ENCODE measurements around the gene ELF4.

DNA sequence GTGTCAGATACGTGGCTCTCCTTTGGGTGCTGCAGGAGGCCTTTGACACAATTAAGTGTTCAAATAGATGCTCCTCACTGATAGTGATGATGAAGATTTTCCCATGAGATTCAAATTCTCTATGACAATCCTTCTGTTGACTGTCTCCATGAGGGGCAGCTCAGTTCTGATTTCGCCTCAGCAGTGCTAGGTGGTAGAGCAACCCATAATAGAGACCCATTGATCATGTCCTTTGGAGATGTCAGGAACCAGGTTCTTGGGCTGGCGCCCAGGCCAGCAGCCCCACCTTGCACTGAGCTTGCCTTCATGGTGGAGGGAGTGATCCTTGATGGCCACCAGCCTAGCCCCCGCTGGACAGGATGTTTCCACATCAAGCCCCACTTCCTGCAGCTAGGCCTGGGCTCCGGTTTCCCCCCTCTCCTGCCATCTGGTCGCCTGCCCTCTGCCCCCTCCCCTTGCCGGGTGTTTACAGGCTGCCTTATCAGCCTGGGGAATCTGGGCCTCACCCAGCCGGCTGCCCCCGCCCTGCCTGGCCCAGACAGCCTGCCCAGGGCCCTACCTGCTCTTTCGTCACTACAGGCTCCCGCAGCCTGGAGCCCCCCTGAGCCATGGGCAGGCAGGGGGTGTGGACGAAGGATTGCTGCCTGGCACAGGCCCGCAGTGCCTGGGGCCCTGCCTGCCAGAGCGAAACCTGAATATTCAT, 12.6 kb downstream of the ELF4 start:
- TF ChIP-seq IKZF3 (tag by site-specific recombination; IDR thresholded peaks at IDR 0.05) (no peak), ZNF561 (tag by site-specific recombination; IDR thresholded peaks at IDR 0.05; ENCODE audit: borderline replicate concordance) (no peak), ZNF792 (tag by site-specific recombination; IDR thresholded peaks at IDR 0.05) (no peak), ZNF843 (tag by site-specific recombination; IDR thresholded peaks at IDR 0.05) (no peak), ZNF138 (tag by site-specific recombination; IDR thresholded peaks at IDR 0.05; ENCODE audit: borderline replicate concordance) (no peak), GLI4 (tag by site-specific recombination; IDR thresholded peaks at IDR 0.05) (no peak), KLF9 (tag by site-specific recombination; IDR thresholded peaks at IDR 0.05; ENCODE audit: low read depth) (no peak)
- TF ChIP-seq, protein P1, sequence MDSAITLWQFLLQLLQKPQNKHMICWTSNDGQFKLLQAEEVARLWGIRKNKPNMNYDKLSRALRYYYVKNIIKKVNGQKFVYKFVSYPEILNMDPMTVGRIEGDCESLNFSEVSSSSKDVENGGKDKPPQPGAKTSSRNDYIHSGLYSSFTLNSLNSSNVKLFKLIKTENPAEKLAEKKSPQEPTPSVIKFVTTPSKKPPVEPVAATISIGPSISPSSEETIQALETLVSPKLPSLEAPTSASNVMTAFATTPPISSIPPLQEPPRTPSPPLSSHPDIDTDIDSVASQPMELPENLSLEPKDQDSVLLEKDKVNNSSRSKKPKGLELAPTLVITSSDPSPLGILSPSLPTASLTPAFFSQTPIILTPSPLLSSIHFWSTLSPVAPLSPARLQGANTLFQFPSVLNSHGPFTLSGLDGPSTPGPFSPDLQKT (IDR thresholded peaks at IDR 0.05; ENCODE audit: borderline replicate concordance, low read depth, low read length) = no peak
- TF ChIP-seq, protein P2, sequence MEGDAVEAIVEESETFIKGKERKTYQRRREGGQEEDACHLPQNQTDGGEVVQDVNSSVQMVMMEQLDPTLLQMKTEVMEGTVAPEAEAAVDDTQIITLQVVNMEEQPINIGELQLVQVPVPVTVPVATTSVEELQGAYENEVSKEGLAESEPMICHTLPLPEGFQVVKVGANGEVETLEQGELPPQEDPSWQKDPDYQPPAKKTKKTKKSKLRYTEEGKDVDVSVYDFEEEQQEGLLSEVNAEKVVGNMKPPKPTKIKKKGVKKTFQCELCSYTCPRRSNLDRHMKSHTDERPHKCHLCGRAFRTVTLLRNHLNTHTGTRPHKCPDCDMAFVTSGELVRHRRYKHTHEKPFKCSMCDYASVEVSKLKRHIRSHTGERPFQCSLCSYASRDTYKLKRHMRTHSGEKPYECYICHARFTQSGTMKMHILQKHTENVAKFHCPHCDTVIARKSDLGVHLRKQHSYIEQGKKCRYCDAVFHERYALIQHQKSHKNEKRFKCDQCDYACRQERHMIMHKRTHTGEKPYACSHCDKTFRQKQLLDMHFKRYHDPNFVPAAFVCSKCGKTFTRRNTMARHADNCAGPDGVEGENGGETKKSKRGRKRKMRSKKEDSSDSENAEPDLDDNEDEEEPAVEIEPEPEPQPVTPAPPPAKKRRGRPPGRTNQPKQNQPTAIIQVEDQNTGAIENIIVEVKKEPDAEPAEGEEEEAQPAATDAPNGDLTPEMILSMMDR (tag by site-specific recombination; IDR thresholded peaks at IDR 0.05) = no peak
- TF ChIP-seq, protein P3, sequence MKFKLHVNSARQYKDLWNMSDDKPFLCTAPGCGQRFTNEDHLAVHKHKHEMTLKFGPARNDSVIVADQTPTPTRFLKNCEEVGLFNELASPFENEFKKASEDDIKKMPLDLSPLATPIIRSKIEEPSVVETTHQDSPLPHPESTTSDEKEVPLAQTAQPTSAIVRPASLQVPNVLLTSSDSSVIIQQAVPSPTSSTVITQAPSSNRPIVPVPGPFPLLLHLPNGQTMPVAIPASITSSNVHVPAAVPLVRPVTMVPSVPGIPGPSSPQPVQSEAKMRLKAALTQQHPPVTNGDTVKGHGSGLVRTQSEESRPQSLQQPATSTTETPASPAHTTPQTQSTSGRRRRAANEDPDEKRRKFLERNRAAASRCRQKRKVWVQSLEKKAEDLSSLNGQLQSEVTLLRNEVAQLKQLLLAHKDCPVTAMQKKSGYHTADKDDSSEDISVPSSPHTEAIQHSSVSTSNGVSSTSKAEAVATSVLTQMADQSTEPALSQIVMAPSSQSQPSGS (tag by site-specific recombination; IDR thresholded peaks at IDR 0.05; ENCODE audit: low read depth) = no peak
